HG03159 (cell line): ENCODE results near the gene TMEM185A.
"Not testable (repeated sequence)": the region's sequence is repeated elsewhere in the genome, so short reads cannot be mapped to it uniquely, and the experiment has no call there.

Source experiments
- ATAC-seq: cut with Tn5 transposase; IDR thresholded peaks from one replicate; pipeline ENCODE4 v1.9.1; 2021; ENCODE audit warnings: mild to moderate bottlenecking, moderate library complexity; ENCODE audit not compliant: unreplicated experiment

TMEM185A gene

DNA sequence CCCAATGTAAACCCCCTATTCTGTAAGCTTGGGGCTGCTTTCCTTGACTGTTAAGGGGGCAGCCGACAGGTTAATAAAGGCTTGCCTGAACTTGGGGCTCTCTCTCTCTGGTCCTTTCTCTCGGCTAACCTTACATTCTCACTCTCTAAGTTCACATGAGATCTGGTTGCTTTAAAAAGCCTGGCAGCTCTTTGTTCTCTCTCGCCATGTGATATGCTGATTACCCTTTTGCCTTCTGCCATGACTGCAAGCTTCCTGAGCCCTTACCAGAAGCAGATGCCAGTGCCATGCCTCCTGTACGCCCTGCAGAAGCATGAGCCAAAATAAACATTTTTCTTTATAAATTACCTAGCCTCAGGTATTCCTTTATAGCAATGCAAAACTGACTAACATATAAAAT lies 76.3 kb downstream of the TMEM185A start:
- not testable (repeated sequence) for ATAC-seq

DNA sequence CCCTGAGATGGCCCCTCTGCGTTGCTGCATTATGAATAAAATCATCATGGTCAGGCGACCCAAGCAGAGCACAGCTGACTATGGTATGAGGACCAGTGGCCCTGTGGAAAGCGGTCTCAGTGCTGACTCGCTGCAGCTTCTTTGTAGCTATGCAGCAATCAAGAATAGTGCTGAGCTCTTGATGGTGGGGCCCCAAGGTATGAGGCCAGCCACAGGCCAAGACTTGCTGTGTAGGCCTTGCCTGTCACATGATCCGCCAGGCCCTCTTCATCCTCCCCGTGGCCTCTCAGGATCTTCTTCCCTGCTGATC lies 79.7 kb downstream of the TMEM185A start:
- not testable (repeated sequence) for ATAC-seq

DNA sequence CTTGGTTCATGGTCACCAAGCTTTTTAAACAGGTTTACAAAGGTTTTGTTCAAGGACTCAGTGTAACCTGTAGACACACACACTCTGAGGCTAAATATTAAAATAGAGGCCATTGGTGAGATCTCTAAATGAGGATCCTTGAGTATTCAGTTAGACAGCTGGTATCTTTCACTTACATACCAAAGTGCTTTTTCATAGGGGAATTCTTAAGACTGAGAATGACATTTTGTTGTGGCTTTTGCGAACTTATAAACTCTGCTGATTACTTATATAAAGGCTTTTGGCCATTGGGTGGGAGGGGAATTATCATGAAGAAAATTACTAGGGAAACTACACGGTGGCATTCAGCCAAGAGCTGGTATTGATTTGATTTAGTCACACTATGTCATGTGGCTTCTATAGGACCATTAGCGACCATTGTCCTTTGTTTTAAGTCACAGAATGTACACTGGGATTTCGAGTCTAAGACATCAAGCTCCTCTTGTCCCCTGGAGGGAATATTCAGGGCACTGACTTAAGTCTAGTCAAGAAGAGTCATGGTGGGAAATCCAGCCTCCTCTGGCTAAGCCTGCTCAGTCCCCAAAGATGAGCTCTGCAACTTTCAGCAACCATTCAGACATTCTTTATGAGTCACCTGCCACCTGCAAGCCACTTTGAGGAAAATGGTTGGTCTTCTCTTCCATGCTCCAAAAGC lies 80.2 kb downstream of the TMEM185A start:
- ATAC-seq, result not testable (repeated sequence)

DNA sequence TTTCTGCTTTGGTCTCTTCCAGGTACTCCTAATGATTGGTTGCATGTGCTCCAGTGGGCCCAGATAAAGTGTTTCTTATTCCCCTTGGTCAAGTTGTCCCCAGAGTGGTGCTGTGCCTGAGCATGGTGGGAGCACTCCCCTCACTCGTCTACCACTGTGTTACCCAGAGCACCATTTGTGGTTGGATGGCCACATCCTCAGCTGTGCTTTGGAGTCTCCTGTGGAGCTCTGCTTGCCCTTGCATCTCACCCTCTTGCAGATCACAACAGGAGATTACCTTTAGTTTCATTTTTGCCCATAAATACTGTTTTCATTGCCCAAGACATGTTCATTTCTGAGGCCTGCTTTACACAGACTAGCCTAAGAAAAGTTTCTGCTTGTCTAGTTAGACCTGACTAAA lies 81.1 kb downstream of the TMEM185A start:
- ATAC-seq, result not testable (repeated sequence)

DNA sequence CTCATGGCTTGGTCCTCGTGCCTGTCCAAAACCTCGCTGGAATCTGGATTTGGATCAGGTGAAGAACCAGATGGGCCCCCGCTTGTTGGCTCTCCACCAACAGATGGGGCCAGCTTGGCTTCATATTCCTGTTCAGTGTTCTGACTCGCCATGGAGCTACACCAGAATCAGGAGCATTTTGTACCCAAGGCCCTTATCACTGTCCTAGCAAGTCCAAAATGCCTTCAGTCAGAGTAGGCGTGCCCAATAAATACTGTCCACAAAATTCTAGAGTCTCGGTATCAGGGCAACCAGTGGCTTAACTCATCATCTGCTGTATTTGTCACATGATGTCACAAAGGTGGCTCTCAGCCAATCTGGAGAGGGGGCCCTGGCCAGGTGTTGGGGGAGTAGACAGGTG lies 81.9 kb downstream of the TMEM185A start, which contains the start of gene HSFX3:
Gene HSFX3, minus strand, starts transcription at position 224 of the 400 bp plus-strand sequence. Its CDS starts 72 bp downstream, at position 152.
- not testable (repeated sequence) for ATAC-seq

DNA sequence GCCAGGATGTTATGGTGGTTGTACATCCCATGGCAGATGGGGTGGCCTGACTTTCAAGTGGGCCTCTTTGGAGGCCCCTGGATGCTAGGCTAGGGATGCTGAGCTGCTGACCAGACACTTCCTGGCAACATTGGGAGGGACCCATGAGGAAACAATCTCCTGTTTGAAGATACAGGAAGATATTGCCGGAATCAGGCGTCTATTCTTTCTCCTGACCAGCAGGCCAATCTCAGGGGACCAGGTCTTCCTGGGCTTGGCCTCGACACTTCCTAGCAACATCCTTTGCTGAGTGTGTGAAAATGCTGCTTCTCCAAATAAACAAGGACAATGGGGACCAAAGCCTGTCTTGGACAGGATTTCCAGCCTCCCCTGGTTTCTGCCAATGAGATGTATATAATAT lies 83.8 kb downstream of the TMEM185A start:
- ATAC-seq, result not testable (repeated sequence)

DNA sequence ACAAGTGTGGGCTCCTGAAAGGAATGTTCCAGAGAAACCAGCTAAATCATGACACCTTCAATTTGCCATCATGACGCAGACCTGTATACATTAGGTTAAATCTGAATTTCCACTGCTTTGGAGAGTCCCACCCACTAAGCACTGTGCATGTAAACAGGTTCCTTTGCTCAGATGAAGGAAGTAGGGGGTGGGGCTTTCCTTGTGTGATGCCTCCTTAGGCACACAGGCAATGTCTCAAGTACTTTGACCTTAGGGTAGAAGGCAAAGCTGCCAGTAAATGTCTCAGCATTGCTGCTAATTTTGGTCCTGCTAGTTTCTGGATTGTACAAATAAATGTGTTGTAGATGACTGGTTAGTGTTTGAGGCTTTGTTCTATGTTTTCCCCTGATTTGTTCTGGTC lies 84.6 kb downstream of the TMEM185A start:
- ATAC-seq, result not testable (repeated sequence)
